Gastrocnemius medialis (tissue), 4 donors: ENCODE results near the gene TOP2B.

Experiments used
- CTCF ChIP-seq, 5 experiments: fragments of 450-650 bp in 3 of 5; fragments of 200-600 bp in 2 of 5; sonication (generic) in 2 of 5; IDR thresholded peaks in 4 of 5; conservative IDR thresholded peaks in 1 of 5; 1 replicate in 4 of 5; 2 replicates in 1 of 5; pipeline ENCODE4 v1.5.1; 2016 to 2019; ENCODE audit warnings: antibody characterized with exemption in 5 of 5, mild to moderate bottlenecking in 3 of 5, moderate library complexity in 3 of 5
- POLR2A ChIP-seq, 2 donors: fragments of 450-650 bp; IDR thresholded peaks; one replicate each; pipeline ENCODE4 v1.6.1; 2017; ENCODE audit warnings: antibody characterized with exemption in 2 of 2, mild to moderate bottlenecking in 2 of 2, moderate library complexity in 2 of 2

- TF ChIP-seq CTCF (IDR thresholded peaks at IDR 0.05 in 4 of 5, conservative IDR thresholded peaks at IDR 0.05 in 1 of 5) (no peak), POLR2A (IDR thresholded peaks at IDR 0.05) (no peak)
These were observed 91.8 kb downstream of the TOP2B start for GRCh38 chr3:25572919-25573385.
